Frontal cortex (tissue), 4 donors: ENCODE data around the gene RHOBTB1. TPM values are rescaled to one million over a fixed set of nuclear protein-coding genes. Genes with fewer than 3 reads are reported as not detected.
"Not testable (repeated sequence)": the region's sequence is repeated elsewhere in the genome, so short reads cannot be mapped to it uniquely, and the experiment has no call there.

ENCODE experiments used
- DNase-seq, 2 donors: peaks; one replicate each; pipeline ENCODE4 v3.0.0; 2012; ENCODE audit warnings: low spot score in 2 of 2
- FAIRE-seq: peaks from 2 replicates; lab custom pipeline; 2012; peaks lifted over from hg19 to GRCh38; lab: Jason Lieb, UNC
- small RNA-seq: library from RNA; depleted of rRNA; stranded (forward); fragments of <200 nt; gene quantifications from one replicate; pipeline ENCODE3, GENCODE V24; 2014
- total RNA-seq: library from RNA; depleted of rRNA; stranded (reverse); fragments of >200 nt; gene quantifications from one replicate; pipeline ENCODE4 v1.2.3, GENCODE V29; 2014
- donor health status: control.
- donor health status: control.
- donor health status: control.

The RHOBTB1 gene
- total RNA-seq, 1 donor from 2014 or later, result 30.2 TPM

GRCh38 chr10:60835049-60835448 is 108.9 kb downstream of the RHOBTB1 start:
- DNase-seq (no peak), FAIRE-seq (no peak)

- FAIRE-seq, result no peak
- no peak for DNase-seq
Observed at GRCh38 chr10:60834401-60834800, 109.6 kb downstream of the RHOBTB1 start.

DNA sequence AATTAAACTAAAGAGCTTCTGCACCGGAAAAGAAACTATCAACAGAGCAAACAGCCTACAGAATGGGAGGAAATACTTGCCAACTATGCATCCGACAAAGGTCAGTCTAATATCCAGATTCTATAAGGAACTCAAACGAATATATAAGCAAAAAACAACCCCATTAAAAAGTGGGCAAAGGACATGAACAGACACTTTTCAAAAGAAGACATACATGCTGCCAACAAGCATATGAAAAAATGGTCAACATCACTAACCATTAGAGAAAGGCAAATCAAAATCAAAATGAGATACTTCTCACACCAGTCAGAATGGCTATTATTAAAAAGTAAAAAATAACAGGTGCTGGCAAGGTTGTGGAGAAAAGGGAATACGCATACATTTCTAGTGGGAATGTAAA is 111.8 kb downstream of the RHOBTB1 start:
- not testable (repeated sequence) for FAIRE-seq, DNase-seq

- DNase-seq (no peak), FAIRE-seq (no peak)
Observed at GRCh38 chr10:60828489-60828852, 115.5 kb downstream of the RHOBTB1 start.

DNA sequence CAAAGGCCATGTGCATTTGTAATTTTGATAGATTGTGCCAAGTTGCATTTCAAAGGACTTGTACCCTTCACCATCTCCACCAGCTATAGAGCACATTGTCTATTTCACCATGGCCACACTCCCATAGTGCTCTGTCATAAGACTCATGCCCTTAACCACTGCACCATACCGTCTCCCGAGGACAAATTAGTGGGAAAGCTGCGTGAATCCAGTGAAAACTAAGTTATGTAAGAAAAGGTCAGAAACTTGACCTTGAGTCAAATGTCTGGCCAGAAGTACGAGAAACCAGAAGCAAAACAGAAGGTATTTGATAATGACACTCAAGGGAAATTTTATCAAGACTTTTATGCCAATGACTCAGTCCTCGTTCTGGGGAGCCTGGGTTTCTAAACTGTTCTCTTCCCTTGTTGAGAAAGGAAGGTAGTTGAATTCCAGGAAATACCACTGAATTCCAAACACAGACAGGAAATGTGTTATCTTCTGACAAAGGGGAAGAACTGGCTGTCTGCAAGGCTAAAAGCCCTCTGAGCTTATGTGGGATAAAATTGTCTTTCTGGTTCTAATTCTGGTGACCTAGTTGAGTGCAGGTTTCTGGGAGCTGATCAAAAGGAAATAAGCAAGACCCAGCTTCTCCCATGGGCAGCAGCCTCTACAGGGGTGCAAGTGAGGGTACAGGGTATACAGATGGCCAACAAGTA is 116.0 kb downstream of the RHOBTB1 start:
- FAIRE-seq, result no peak
- no peak for DNase-seq

DNA sequence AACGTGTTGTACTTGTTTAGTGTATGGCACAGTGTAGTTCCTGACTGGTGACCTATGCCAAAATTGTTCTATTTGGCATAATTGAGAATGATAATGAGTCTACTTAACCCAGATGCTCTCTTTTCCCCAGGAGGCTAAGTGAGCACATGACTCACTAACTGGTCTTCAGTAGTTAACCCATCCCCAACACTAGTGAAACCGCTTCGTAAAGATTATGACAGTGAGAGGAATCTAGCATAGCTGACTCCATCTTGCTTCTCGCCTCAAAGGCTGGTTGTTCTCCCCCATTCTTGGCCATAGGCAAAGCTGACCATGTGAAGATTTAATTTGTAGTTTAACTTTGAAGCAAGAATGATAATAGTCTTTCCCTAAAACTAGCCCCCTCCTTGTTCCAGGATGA is 118.5 kb downstream of the RHOBTB1 start:
- FAIRE-seq, result no peak
- no peak for DNase-seq

DNA sequence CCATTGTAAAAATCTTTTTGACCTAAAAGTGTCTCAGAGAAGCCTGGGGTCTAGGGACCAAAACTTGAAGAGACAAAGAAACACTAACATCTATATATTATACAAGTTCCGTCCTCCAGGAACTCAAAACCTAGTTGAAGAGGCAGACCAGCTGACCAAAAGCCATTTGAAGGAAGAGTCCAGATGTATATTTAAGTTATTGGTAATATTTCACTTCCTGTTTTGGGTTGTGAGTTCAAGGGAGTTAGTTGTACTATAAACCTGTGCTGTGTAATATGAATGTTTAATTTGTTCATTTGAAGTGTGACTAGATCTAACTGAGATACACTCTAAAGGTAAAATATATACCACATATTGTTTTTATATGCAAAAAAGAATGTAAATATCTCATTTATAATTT is 120.7 kb downstream of the RHOBTB1 start:
- no peak for DNase-seq
- no peak for FAIRE-seq

- FAIRE-seq, result no peak
- no peak for DNase-seq
Observed at GRCh38 chr10:60822809-60823208, 121.2 kb downstream of the RHOBTB1 start.

DNA sequence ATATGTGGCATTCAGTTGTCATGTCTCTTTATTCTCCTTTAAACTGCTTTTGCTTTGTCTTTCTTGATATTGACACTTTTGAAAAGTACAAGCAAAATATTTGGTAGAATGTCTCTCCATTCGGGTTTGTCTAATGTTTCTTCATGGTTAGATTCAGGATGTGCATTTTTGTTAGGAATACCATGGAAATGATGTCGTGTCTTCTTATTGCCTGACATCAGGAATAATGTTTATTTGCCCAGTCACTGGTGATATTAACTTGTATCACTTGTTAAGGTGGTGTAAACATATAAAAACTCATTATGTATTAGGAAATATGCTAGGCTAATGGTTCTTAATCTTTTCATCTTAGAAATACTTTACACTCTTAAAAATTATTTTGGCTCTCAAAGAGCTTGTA is 122.3 kb downstream of the RHOBTB1 start:
- no peak for DNase-seq
- no peak for FAIRE-seq

GRCh38 chr10:60820093-60820754 is 123.8 kb downstream of the RHOBTB1 start:
- FAIRE-seq (no peak), DNase-seq (no peak)

Small RNA genes lying within 50 kb of the gene (small RNA-seq; reads per million reads assigned to genes)
- gene RNU2-72P, result 1.9 reads per million, percentile 81 among the genes with 10 or more reads in this experiment

Other genes starting within 250 kb of the RHOBTB1 start
- gene CDK1, start 165.7 kb downstream of the RHOBTB1 start, total RNA-seq, result 15.1 TPM